Activated CD8-positive, alpha-beta memory T cell treated with anti-CD3 and anti-CD28 coated beads for 24 hours (primary cell): ENCODE results near the gene ANKRD53.

Experiments
- DNase-seq: peaks from one replicate; pipeline ENCODE4 v3.0.0-alpha.2; 2020

ANKRD53 gene

GRCh38 chr2:70944111-70944690 lies 34.2 kb upstream of the ANKRD53 start:
- no peak for DNase-seq

DNA sequence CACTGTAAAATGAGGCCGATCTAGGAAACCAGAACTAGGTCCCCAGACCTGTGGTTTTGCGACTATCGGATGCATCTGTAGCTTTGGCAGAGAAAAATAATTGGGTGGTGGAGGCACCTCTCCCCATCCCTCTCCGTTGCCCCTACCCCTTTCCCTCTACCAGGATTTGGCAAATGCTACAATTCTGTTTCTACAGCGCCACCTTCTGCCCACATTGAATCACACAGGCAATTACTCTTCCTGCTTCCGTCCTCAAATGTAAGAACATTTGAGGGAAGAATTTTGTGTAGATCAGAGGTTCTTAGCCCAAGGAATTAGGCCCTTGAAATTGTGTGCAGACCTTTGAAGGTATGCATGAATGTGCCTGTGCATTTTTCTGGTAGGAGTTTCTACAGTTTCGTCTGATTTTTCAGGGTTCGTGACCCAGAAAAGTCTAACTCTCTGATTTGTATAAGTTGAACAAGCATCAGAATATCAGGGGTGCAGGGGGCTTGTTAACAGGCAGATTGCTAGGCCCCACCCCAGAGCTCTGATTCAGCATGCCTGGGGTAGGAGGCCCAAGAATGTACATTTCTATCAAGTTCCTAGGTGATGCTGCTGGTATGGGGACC lies 31.5 kb upstream of the ANKRD53 start:
- DNase-seq: peak; percentile 72

DNA sequence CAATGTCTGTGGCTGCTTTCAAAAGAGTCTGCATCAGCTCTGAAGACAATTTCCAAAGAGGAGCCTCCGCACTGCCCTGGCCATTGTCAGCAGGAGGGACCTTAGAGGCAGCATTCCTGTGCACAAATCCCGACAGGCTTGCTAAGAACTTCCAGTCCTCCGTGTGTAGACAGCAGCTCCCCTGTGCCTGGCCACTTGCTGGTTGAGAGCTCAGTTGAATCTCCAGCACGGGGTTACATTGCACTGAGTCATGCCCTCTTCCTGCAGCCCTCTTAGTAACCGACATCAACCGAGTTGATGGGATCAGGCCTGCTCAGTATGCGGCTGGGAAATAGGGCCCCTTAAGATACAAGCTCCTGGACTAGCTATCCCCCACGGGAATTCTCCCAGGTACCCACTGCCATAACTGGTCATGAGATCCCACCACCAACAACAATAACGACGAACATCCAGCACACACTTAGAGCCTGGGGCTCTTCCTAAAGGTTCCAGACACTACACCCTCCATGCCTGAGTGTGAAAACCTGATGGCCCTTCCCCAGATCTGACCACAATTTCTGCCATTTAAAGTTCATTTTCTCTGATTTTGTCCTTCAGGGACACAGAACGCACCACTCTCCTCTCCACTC lies 30.8 kb upstream of the ANKRD53 start:
- DNase-seq: peak; percentile 55

DNA sequence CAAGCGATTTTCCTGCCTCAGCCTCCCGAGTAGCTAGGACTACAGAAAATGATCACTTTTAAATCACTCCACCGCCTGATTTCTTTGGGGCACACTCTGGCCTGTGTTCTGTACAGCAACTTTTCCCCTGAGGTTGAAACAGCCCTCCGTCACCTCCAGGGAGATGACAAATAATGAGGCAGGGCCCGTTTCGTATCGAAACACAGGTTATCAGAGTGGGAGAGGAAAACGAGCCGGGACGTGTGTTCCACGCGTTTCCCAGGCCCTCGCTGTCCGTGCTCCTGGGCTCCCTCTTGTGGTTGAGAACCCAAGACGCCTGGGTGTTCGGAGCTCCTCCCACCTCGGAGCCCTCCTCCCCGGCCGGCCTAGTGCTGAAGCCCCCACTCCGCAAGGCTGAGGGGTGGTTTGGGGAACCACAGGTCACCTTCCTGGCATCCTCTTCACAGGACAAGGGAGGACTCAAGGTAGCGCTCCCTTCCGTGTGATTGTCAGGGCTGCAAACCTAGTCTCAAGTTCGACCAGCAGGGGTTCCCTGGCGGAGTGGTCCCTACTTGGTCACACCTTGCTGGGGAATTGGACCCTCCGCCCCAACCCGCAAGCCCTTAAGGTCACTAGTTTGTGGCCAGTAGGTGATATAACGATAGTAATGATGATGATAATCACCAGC lies 30.0 kb upstream of the ANKRD53 start:
- peak; percentile 90 for DNase-seq

DNA sequence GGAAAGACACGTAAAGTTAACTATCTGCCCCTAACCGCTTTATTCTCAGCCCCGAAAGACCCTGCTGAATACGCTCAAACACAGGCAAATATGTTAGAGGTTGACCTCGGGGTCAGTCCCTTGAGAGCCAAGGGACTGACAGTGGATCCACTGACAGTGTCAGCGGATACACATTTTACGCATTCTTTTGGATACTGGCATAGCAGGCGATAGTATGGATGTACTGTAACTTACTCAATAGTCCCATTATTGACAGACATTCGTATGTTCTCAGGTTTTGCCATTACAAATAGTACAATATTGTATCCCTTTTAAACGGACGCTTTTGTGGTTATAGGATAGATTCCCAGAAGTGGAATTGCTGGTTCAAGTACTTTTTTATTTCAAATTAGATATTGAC lies 29.3 kb upstream of the ANKRD53 start:
- no peak for DNase-seq

- DNase-seq: peak; percentile 42
Measured at GRCh38 chr2:70954886-70955285, 23.5 kb upstream of the ANKRD53 start.

DNA sequence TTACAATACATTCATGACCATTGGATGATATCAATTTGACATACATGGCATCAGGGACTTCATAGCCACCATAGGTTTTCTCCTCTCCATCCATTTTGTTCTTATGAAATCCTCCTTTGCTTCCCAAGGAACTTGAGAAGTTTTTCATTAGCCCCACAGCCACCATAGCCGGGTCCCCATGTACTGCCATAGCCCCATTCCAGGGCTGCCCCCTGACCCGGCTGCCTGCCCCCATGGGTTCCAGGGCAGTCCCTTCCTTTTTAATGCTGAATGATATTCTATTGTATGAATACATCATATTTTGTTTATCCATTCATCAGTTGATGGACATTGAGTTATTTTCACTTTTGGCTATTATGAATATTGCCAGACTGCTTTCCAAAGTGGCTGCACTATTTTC lies 22.3 kb upstream of the ANKRD53 start:
- peak; percentile 7 for DNase-seq

DNA sequence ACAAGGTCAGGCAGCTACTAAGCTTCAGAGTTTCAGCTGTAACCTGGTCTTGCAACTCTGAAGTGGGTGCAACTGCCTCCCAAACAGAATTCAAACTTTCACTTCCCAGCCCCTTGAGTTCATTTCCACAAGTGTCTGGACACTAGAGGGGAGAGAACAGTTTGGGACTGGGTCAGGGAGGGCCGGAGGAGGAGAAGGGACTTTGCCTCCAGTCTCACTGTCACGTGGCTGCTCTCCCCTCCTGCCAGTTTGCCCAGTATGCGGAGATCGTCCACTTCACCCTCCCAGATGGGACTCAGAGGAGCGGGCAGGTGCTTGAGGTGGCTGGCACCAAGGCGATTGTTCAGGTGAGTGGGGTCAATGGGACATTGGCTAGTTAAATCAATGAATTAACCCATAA lies 20.6 kb upstream of the ANKRD53 start:
- DNase-seq: no peak

- peak; percentile 53 for DNase-seq
Measured at GRCh38 chr2:70958759-70959158, 19.7 kb upstream of the ANKRD53 start.

- peak; percentile 47 for DNase-seq
Measured at GRCh38 chr2:70959271-70959761, 19.1 kb upstream of the ANKRD53 start.

DNA sequence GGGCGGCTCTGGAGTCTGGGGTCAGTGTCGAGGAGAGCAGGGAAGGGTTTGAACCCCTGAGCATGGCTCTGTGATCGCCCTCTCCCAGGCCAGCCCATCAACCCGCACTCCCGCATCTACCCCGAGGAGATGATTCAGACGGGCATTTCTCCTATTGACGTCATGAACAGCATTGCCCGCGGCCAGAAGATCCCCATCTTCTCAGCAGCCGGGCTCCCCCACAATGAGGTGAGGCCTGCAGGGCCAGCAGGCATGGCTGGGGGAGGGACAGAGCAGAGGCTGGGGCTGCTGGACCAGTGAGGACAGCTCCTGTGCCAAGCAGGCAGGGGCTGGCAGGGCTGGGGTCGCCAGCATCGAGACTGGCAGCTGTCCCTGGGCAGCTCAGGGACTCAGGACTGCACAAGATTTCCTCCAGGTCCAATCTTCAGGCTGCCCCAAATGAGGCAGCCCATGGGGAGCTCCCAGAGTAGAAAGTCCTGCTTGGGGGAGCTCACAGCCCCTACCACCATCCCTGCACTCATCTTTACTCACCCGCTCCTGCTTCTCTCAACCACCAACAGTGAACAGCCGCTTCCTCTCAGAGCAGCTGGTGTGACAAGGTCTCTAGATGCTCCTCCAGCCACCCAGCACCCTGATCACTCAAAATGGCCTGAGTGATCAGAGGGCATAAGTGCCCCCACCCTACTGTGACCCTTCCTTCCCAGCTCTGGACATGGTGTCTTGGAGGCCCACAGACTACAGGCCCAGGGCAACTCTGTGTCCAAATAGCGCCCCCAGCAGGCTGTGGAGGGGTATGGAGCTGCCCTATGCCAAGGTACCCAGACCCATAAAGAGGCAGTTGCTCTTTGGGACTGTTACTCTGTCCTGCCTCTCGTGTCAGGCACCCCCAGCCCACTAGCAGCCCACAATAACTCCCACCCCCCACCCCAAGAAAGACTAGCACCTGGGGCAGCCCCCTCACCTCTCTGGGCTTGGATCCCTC lies 18.3 kb upstream of the ANKRD53 start:
- DNase-seq: peak; percentile 51

DNA sequence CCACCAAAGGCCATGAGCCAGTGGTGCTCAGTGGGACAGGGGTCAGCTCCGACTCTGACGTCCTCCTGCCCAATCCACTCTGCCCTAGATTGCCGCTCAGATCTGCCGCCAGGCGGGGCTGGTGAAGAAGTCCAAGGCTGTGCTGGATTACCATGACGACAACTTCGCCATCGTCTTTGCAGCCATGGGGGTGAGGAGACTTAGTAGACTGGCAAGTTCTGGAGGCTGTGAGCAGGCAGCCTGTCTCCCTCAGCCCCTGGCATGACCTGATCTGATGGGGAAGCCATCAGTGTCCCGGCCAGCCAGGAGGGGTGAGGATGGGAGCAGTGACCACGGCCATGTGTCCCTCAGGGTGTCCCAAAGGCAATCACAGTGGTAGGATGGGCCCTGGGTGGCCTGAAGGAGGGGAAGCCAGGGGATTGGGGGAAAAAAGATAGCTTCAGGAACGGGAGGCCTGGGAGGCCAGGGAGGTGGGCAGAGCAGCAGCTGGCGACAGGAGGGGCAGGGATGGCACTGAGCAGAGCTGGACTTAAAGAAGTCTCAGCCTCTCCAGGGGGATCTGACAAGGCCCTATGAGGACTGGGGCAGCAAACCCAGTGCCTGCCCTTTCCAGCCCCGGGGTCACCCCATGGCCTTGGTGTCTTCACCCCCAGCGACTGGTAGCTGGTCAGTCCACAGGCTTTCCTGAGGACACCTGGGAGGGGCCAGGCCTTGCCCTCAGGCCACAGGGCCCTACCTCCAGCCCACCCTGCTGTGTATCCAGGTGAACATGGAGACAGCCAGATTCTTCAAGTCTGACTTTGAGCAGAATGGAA lies 17.4 kb upstream of the ANKRD53 start:
- peak; percentile 48 for DNase-seq

- DNase-seq: no peak
Measured at GRCh38 chr2:70961648-70961994, 16.8 kb upstream of the ANKRD53 start.

- DNase-seq: peak; percentile 50
Measured at GRCh38 chr2:70962211-70962884, 16.1 kb upstream of the ANKRD53 start.

DNA sequence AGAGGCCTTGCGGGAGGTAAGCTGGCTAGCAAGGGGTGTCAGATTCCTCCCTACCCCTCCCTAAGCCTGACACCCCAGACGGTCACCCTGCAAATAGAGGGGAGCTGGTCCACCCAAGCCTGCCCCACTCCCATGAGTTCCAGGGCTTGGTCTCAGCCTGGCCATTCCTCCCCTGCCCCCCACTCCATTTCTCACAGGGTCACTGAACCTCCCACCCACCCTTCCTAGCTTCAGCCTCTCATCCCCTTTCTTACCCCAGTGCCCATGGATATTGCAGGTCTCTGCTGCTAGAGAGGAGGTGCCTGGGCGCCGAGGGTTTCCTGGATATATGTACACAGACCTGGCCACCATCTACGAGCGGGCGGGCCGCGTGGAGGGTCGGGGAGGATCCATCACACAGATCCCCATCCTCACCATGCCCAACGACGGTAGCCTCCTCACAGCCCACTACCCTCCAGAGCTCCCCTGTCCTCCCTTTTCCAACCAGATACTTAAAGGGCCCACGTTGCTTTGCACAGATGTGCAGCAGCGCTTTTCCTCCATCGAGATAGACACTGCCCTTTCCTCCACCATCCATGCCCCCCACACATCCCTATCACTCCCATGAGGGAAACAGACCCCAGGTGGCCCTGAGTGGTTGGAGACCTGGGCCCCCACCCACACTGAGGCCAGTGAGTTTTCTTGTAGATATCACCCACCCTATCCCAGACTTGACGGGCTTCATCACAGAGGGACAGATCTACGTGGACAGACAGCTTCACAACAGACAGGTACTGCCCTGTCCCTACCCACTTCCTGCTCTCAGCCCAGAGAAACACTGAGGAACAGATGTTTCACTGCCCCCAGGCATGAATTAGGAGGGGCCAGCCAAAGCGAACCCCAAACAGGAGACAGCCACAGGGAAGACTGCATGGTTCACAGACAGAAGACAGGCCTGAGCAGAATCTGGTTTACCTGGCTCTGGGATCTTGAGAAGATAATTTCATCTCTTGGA lies 15.2 kb upstream of the ANKRD53 start:
- peak; percentile 54 for DNase-seq

- no peak for DNase-seq
Measured at GRCh38 chr2:70964133-70964532, 14.3 kb upstream of the ANKRD53 start.

DNA sequence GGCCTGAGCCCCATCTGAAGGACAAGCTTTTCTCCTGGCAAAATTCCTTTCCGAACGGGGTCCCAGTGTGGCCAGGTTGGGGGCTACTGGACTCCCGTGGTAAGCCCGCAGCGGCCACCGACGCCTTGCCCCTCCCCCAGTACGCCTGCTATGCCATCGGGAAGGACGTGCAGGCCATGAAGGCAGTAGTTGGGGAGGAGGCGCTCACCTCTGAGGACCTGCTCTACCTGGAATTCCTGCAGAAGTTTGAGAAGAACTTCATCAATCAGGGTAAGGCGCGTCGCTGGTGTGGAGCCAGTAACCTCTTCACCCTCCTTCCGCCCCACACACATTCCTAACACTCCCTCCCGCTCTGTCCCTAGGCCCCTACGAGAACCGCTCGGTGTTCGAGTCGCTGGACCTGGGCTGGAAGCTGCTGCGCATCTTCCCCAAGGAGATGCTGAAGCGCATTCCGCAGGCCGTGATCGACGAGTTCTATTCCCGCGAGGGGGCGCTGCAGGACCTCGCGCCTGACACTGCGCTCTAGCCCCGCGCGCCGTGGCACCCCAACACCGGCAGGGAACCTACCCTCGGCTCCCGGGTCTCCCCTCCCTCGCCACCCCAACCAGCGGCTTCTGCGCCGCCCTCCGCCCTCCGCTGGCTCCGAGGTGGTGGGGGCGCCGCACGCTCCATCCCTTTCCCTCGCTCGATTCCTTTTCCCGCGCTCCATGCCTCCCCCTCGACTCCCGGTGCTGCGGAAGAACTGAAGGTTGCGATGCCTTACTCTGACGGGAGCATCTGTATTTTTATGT lies 13.6 kb upstream of the ANKRD53 start:
- peak; percentile 93 for DNase-seq

DNA sequence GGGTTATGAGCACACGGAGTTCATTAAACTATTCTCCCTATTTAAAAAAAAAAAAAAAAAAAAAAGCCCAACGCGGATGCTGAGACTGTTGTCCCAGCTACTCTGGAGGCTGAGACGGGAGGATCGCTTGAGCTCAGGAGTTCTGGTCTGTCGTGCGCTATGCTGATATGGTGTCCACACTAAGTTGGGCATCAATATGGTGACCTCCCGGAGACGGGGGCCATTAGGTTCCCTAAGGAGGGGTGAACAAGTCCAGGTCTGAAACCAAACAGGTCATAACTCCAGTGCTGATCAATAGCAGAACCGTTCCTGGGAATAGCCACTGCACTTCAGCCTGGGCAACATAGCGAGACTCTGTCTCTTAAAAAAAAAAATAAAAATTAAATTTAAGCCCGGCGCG lies 12.9 kb upstream of the ANKRD53 start:
- DNase-seq: peak; percentile 56

DNA sequence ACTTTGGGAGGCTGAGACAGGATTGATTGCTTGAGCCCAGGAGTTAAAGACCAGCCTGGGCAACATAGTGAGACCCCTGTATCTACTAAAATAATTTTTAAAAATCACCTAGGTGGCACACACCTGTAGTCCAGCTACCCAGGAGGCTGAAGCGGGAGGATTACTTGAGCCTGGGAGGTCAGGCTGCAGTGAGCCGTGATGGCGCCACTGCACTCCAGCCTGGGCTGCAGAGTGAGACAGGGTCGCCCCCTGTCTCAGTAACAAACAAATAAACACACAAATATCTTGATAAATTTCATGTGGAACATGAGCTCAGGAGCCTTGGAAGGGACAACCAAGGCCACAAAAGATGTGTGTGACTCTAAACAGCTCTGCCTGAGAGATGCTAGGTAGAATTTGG lies 11.7 kb upstream of the ANKRD53 start:
- DNase-seq: peak; percentile 47
